ENCODE data around the gene CPA5.

The CPA5 gene

GRCh38 chr7:130393101-130393561, 48.5 kb downstream of the CPA5 start:
- peak overlapping the region; percentile 38 for H3K4me3 ChIP-seq (ENCODE audit: low read length)
- H3K9ac ChIP-seq (ENCODE audit: low read length): peak overlapping the region; percentile 73
- peaks cover 70% of the 10 kb centered on the region for H3K4me1 ChIP-seq (ENCODE audit: control insufficient read depth, insufficient read depth, low read length)
- H3K27me3 ChIP-seq (replicated peaks; ENCODE audit: control insufficient read depth, insufficient read depth, low read length): no peaks in the 10 kb centered on the region
- peak; percentile 10 for DNase-seq (ENCODE audit: low read depth)
- no peaks in the 10 kb centered on the region for H3K9me3 ChIP-seq (ENCODE audit: control insufficient read depth, low read length)
- H3K36me3 ChIP-seq (ENCODE audit: control insufficient read depth, insufficient read depth, low read length, severe bottlenecking): no peaks in the 10 kb centered on the region

GRCh38 chr7:130393841-130394411, 49.3 kb downstream of the CPA5 start:
- no peak for DNase-seq (ENCODE audit: low read depth)

GRCh38 chr7:130394421-130395195, 50.0 kb downstream of the CPA5 start:
- peaks cover 83% of the 10 kb centered on the region for H3K4me1 ChIP-seq (ENCODE audit: control insufficient read depth, insufficient read depth, low read length)
- no peak for DNase-seq (ENCODE audit: low read depth)
- H3K9me3 ChIP-seq (ENCODE audit: control insufficient read depth, low read length): no peaks in the 10 kb centered on the region
- no peak overlapping the region for H3K4me3 ChIP-seq (ENCODE audit: low read length)
- no peak overlapping the region for H3K9ac ChIP-seq (ENCODE audit: low read length)
- no peaks in the 10 kb centered on the region for H3K36me3 ChIP-seq (ENCODE audit: control insufficient read depth, insufficient read depth, low read length, severe bottlenecking)
- no peaks in the 10 kb centered on the region for H3K27me3 ChIP-seq (replicated peaks; ENCODE audit: control insufficient read depth, insufficient read depth, low read length)

More at GRCh38 chr7:130393841-130394411, 49.3 kb downstream of the CPA5 start:
- no peaks in the 10 kb centered on the region for H3K27me3 ChIP-seq (replicated peaks; ENCODE audit: control insufficient read depth, insufficient read depth, low read length)
- no peak overlapping the region for H3K4me3 ChIP-seq (ENCODE audit: low read length)
- no peaks in the 10 kb centered on the region for H3K36me3 ChIP-seq (ENCODE audit: control insufficient read depth, insufficient read depth, low read length, severe bottlenecking)
- H3K9me3 ChIP-seq (ENCODE audit: control insufficient read depth, low read length): no peaks in the 10 kb centered on the region
- peaks cover 76% of the 10 kb centered on the region for H3K4me1 ChIP-seq (ENCODE audit: control insufficient read depth, insufficient read depth, low read length)
- H3K9ac ChIP-seq (ENCODE audit: low read length): peak overlapping the region; percentile 31

- Histone ChIP-seq H3K9me3 (ENCODE audit: control insufficient read depth, low read length) (no peaks in the 10 kb centered on the region), H3K36me3 (ENCODE audit: control insufficient read depth, insufficient read depth, low read length, severe bottlenecking) (no peaks in the 10 kb centered on the region), H3K9ac (ENCODE audit: low read length) (peak overlapping the region; percentile 47), H3K4me3 (ENCODE audit: low read length) (peak overlapping the region; percentile 36), H3K4me1 (ENCODE audit: control insufficient read depth, insufficient read depth, low read length) (peaks cover 82% of the 10 kb centered on the region), H3K27me3 (replicated peaks; ENCODE audit: control insufficient read depth, insufficient read depth, low read length) (no peaks in the 10 kb centered on the region)
- no peak for DNase-seq (ENCODE audit: low read depth)
Observed at GRCh38 chr7:130395421-130395820, 50.8 kb downstream of the CPA5 start.

- no peak for DNase-seq (ENCODE audit: low read depth)
- Histone ChIP-seq H3K4me1 (ENCODE audit: control insufficient read depth, insufficient read depth, low read length) (peaks cover 84% of the 10 kb centered on the region), H3K9me3 (ENCODE audit: control insufficient read depth, low read length) (no peaks in the 10 kb centered on the region), H3K27me3 (replicated peaks; ENCODE audit: control insufficient read depth, insufficient read depth, low read length) (no peaks in the 10 kb centered on the region), H3K36me3 (ENCODE audit: control insufficient read depth, insufficient read depth, low read length, severe bottlenecking) (no peaks in the 10 kb centered on the region), H3K4me3 (ENCODE audit: low read length) (peak overlapping the region; percentile 36), H3K9ac (ENCODE audit: low read length) (peak overlapping the region; percentile 47)
Observed at GRCh38 chr7:130396109-130396508, 51.5 kb downstream of the CPA5 start.

GRCh38 chr7:130397051-130397757, 52.6 kb downstream of the CPA5 start:
- Histone ChIP-seq H3K9ac (ENCODE audit: low read length) (peak overlapping the region; percentile 47), H3K27me3 (replicated peaks; ENCODE audit: control insufficient read depth, insufficient read depth, low read length) (no peaks in the 10 kb centered on the region), H3K4me3 (ENCODE audit: low read length) (no peak overlapping the region), H3K9me3 (ENCODE audit: control insufficient read depth, low read length) (no peaks in the 10 kb centered on the region), H3K36me3 (ENCODE audit: control insufficient read depth, insufficient read depth, low read length, severe bottlenecking) (no peaks in the 10 kb centered on the region), H3K4me1 (ENCODE audit: control insufficient read depth, insufficient read depth, low read length) (peaks cover 87% of the 10 kb centered on the region)
- DNase-seq (ENCODE audit: low read depth): no peak

GRCh38 chr7:130397758-130398073, 53.1 kb downstream of the CPA5 start:
- H3K4me3 ChIP-seq (ENCODE audit: low read length): no peak overlapping the region

GRCh38 chr7:130398526-130399090, 54.0 kb downstream of the CPA5 start:
- DNase-seq (ENCODE audit: low read depth): no peak
- Histone ChIP-seq H3K27me3 (replicated peaks; ENCODE audit: control insufficient read depth, insufficient read depth, low read length) (no peaks in the 10 kb centered on the region), H3K9ac (ENCODE audit: low read length) (peak overlapping the region; percentile 76), H3K4me1 (ENCODE audit: control insufficient read depth, insufficient read depth, low read length) (peaks cover 81% of the 10 kb centered on the region), H3K9me3 (ENCODE audit: control insufficient read depth, low read length) (no peaks in the 10 kb centered on the region), H3K36me3 (ENCODE audit: control insufficient read depth, insufficient read depth, low read length, severe bottlenecking) (no peaks in the 10 kb centered on the region), H3K4me3 (ENCODE audit: low read length) (no peak overlapping the region)

More at GRCh38 chr7:130397758-130398073, 53.1 kb downstream of the CPA5 start:
- no peaks in the 10 kb centered on the region for H3K36me3 ChIP-seq (ENCODE audit: control insufficient read depth, insufficient read depth, low read length, severe bottlenecking)
- H3K9ac ChIP-seq (ENCODE audit: low read length): no peak overlapping the region
- H3K27me3 ChIP-seq (replicated peaks; ENCODE audit: control insufficient read depth, insufficient read depth, low read length): no peaks in the 10 kb centered on the region
- peaks cover 87% of the 10 kb centered on the region for H3K4me1 ChIP-seq (ENCODE audit: control insufficient read depth, insufficient read depth, low read length)
- no peak for DNase-seq (ENCODE audit: low read depth)
- H3K9me3 ChIP-seq (ENCODE audit: control insufficient read depth, low read length): no peaks in the 10 kb centered on the region

GRCh38 chr7:130400120-130400572, 55.5 kb downstream of the CPA5 start:
- Histone ChIP-seq H3K4me1 (ENCODE audit: control insufficient read depth, insufficient read depth, low read length) (peaks cover 74% of the 10 kb centered on the region), H3K4me3 (ENCODE audit: low read length) (peak overlapping the region; percentile 44), H3K36me3 (ENCODE audit: control insufficient read depth, insufficient read depth, low read length, severe bottlenecking) (no peaks in the 10 kb centered on the region), H3K27me3 (replicated peaks; ENCODE audit: control insufficient read depth, insufficient read depth, low read length) (no peaks in the 10 kb centered on the region), H3K9ac (ENCODE audit: low read length) (peak overlapping the region; percentile 82), H3K9me3 (ENCODE audit: control insufficient read depth, low read length) (no peaks in the 10 kb centered on the region)
- DNase-seq (ENCODE audit: low read depth): peak; percentile 95

- H3K4me1 ChIP-seq (ENCODE audit: control insufficient read depth, insufficient read depth, low read length): peaks cover 65% of the 10 kb centered on the region
- DNase-seq (ENCODE audit: low read depth): peak; percentile 66
- H3K9me3 ChIP-seq (ENCODE audit: control insufficient read depth, low read length): no peaks in the 10 kb centered on the region
- no peaks in the 10 kb centered on the region for H3K27me3 ChIP-seq (replicated peaks; ENCODE audit: control insufficient read depth, insufficient read depth, low read length)
- peak overlapping the region; percentile 82 for H3K9ac ChIP-seq (ENCODE audit: low read length)
- H3K36me3 ChIP-seq (ENCODE audit: control insufficient read depth, insufficient read depth, low read length, severe bottlenecking): no peaks in the 10 kb centered on the region
- H3K4me3 ChIP-seq (ENCODE audit: low read length): peak overlapping the region; percentile 44
Observed at GRCh38 chr7:130401101-130401500, 56.5 kb downstream of the CPA5 start.

- Histone ChIP-seq H3K9ac (ENCODE audit: low read length) (peak overlapping the region; percentile 82), H3K27me3 (replicated peaks; ENCODE audit: control insufficient read depth, insufficient read depth, low read length) (no peaks in the 10 kb centered on the region), H3K4me3 (ENCODE audit: low read length) (no peak overlapping the region), H3K4me1 (ENCODE audit: control insufficient read depth, insufficient read depth, low read length) (peaks cover 60% of the 10 kb centered on the region), H3K36me3 (ENCODE audit: control insufficient read depth, insufficient read depth, low read length, severe bottlenecking) (no peaks in the 10 kb centered on the region), H3K9me3 (ENCODE audit: control insufficient read depth, low read length) (no peaks in the 10 kb centered on the region)
- no peak for DNase-seq (ENCODE audit: low read depth)
Observed at GRCh38 chr7:130401578-130401977, 57.0 kb downstream of the CPA5 start.

Measured in adipocyte (in vitro differentiated cells).